GM18508 (cell line): ENCODE measurements around the gene NPFF.
"Not testable (repeated sequence)": the region's sequence is repeated elsewhere in the genome, so short reads cannot be mapped to it uniquely, and the experiment has no call there.

Experiments used
- ATAC-seq: cut with Tn5 transposase; IDR thresholded peaks from one replicate; pipeline ENCODE4 v1.9.1; 2021; ENCODE audit warnings: moderate number of reproducible peaks; ENCODE audit not compliant: insufficient read depth, unreplicated experiment

NPFF gene

GRCh38 chr12:53506881-53507602 lies at the start of gene NPFF:
Gene NPFF, minus strand, starts transcription at chr12:53507484. Its CDS starts 10 bp downstream, at chr12:53507474.
- ATAC-seq, result no peak

GRCh38 chr12:53552361-53553327 lies 45.4 kb upstream of the NPFF start:
- ATAC-seq, result no peak

GRCh38 chr12:53551889-53552291 lies 44.6 kb upstream of the NPFF start:
- ATAC-seq, result no peak

GRCh38 chr12:53550595-53550994 lies 43.3 kb upstream of the NPFF start:
- no peak for ATAC-seq

- ATAC-seq, result not testable (repeated sequence)
These were observed 42.8 kb upstream of the NPFF start for GRCh38 chr12:53550131-53550530.

- not testable (repeated sequence) for ATAC-seq
These were observed 41.1 kb upstream of the NPFF start for GRCh38 chr12:53548354-53548753.

GRCh38 chr12:53543539-53543938 lies 36.3 kb upstream of the NPFF start:
- no peak for ATAC-seq

GRCh38 chr12:53539526-53539925 lies 32.2 kb upstream of the NPFF start:
- no peak for ATAC-seq

GRCh38 chr12:53538209-53538689 lies 31.0 kb upstream of the NPFF start:
- no peak for ATAC-seq

GRCh38 chr12:53536962-53537361 lies 29.7 kb upstream of the NPFF start:
- ATAC-seq, result no peak

- no peak for ATAC-seq
These were observed 26.2 kb upstream of the NPFF start for GRCh38 chr12:53533471-53533870.

GRCh38 chr12:53532524-53533445 lies 25.5 kb upstream of the NPFF start:
- no peak for ATAC-seq

- no peak for ATAC-seq
These were observed 24.7 kb upstream of the NPFF start for GRCh38 chr12:53532021-53532420.

GRCh38 chr12:53530920-53531319 lies 23.6 kb upstream of the NPFF start:
- no peak for ATAC-seq

- ATAC-seq, result no peak
These were observed 22.8 kb upstream of the NPFF start for GRCh38 chr12:53530061-53530460.

GRCh38 chr12:53524476-53524875 lies 17.2 kb upstream of the NPFF start:
- ATAC-seq, result no peak

GRCh38 chr12:53523131-53523530 lies 15.8 kb upstream of the NPFF start:
- no peak for ATAC-seq

GRCh38 chr12:53518381-53518780 lies 11.1 kb upstream of the NPFF start:
- no peak for ATAC-seq

- ATAC-seq, result no peak
These were observed 9.6 kb upstream of the NPFF start for GRCh38 chr12:53516758-53517455.

GRCh38 chr12:53515291-53515680 lies 8.0 kb upstream of the NPFF start:
- ATAC-seq, result no peak
